ENCODE results near the gene RBPJ.

RBPJ gene

DNA sequence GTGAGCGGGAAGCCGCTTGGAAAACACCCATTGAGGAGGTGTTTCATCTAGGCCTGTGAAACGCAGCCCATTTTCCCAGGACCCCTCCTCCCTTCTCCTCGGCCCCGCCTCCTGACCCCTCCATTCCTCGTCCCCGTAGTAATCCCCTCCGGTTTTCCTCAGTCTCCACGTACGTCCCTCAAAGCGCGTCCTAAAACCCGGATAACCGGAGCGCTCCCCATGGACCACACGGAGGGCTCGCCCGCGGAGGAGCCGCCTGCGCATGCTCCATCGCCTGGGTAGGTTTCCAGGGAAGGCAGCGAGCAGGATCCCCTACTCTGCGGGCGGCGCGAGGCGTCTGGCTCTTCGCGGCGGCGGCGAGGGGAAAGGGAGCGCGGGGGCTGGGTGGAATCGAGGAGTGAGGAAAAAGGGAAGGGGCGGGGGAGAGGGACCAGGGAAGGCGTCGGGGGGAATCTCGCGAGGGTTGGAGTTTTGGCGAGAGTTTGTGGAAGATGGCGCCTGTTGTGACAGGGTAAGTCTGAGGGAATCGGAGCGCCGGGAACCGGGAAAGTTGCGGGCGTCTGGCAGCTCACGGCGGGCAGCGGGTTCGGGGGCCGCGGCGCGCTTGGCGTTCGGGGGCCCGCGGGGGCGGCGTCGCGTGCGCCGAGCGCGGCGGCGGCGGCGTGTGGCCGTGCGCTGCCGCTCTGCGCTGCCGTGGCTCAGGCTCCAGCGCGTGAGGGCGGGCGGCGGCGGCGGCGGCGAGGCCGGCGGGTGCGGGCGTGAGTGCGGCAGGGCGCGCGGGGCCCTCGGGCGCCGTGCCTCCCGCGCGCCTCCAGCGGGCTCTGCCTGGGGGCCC lies at the start of gene RBPJ:
TSS of gene RBPJ (plus strand) at position 477 of the 835 bp plus-strand sequence. CDS start at position 492, 15 bp downstream.
- peak; percentile 44 for FAIRE-seq

DNA sequence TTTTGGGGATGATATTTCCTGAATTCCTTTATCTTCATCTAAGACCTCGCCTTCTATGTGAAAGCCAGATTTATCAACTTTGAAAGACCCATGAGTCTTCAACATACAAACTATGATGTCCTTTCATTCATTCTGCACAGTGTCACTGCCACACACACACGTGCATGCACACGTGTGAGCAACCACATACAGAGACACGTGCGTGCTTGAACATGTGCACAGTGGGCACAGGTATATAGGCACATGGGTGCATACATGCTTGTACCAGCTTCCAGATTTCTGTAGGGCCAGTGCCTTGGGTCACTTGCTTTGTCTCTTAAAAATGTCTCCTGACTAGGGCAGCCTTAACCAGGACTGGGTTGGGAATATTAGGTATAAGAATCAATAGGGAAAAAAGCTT lies 49.1 kb upstream of the RBPJ start:
- no peak for FAIRE-seq

More for the DNA sequence above, at the start of gene RBPJ:
- DNase-seq (ENCODE audit: low spot score): peak; percentile 87

DNA sequence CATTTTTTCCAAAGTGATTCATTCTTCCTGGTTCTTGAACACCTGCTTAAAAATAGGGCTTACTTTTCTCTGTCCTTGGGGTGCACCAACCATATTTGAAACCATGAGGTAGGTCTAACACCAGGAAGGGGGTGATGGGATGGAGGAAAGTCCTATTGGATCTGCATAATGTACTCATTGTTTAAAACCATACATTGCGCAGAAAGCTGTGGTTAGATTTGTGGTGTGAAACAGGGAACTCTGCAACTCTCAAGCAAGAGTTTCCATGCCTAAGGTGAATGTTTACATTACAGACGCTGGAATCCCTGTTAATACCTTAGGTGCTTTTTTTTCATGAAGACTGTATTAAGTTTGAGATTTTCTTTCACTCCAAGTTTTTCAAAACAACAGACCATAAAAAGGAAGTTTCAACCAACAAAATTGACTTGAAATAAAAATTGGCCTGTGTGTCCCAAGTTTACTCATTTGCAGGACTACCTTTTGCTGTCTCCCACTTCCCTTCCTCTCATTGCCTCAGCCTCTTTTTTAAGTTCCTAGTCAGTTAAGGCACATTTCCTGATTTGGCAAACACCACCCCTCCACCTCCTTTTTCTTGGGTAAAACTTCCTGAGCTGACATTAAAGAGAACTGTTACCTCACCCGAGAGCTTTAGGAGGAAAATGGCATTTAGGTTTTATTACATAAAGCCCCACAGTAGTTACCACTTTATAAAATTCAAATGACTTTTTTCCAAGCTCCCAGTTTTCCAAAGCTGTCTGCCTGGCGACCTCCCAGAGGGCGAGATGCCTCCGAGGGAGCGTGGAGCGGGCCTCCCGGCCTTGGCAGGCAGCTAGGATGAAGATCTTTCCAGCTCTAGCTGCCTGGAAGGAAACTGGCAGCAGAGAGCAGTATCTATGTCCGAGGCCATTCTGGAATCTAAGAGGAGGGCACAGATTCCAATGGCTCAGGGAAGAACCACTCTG lies 47.9 kb upstream of the RBPJ start:
- DNase-seq (ENCODE audit: low spot score) (no peak), FAIRE-seq (no peak)

More for the DNA sequence above, 49.1 kb upstream of the RBPJ start:
- no peak for DNase-seq (ENCODE audit: low spot score)

DNA sequence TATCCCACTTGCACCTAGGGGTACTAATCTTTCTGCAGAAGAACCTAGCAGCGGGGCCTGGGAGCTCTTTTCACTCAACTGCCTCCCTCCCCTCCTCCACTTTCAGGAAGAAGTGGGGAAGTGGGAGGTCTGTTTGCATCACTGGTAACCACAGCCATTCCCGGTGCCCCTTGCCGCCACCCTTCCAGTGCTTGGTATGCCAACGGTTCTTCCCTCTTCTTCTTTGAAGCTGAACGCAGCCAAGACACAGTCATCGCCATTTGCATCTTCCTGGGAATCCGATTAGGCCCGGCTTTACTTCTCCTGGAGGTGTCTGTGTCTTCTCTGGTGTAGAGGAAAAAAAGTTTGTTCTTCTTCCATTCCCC lies 47.2 kb upstream of the RBPJ start:
- no peak for FAIRE-seq
- no peak for DNase-seq (ENCODE audit: low spot score)

DNA sequence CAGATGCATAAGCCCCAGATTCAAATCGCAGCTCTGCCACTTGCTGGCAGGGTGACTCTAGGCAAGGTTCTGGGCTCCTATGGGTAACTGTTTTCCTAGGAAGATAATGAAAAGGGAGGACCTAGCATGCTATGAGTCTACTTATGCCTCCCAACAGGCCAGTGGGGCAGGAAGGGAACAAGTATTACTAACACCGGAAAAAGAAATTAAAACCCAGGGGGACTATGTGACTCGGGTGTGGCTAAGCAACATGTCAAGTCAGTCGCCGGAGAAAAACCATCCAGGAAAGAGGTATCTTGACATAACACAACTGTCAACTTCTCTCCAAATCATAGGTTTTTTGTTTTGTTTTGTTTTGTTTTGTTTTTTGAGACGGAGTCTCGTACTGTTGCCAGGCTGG lies 45.5 kb upstream of the RBPJ start:
- no peak for FAIRE-seq
- no peak for DNase-seq (ENCODE audit: low spot score)

DNA sequence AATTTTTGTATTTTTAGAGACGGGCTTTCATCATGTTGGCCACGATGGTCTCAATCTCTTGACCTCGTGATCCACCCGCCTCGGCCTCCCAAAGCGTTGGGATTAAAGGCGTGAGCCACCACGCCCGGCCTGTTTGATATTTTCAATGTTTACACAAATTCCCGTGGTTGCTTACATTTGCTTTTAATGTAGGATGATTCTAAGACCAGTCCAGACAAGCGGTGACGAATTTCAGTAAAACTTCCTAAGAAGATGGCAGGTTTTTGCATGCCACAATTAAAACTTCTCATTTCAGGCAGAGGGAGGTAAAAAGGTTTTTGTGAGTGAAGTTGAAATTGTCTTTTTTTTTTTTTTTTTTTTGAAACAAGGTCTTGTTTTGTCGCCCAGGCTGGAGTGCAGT lies 41.4 kb upstream of the RBPJ start:
- DNase-seq (ENCODE audit: low spot score): no peak
- FAIRE-seq: no peak

DNA sequence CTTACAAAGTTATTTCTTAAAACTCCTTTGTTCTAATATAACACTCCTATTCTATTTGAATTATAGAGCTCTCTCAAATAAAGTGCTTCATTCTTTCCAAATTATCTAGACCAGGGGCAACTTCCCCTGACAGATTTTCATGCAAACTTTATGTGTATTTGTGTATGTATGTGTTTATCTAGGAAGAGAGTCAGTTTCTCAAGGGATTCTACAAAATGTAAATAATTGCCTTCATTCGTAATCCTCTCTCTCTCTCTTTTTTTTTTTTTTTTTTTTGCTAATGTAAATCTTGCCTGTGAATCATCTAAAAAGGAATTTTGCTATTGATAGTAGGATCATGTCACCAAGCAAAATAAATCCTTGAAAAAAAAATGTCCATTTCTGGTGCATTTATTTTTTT lies 38.9 kb upstream of the RBPJ start:
- no peak for FAIRE-seq
- no peak for DNase-seq (ENCODE audit: low spot score)

DNA sequence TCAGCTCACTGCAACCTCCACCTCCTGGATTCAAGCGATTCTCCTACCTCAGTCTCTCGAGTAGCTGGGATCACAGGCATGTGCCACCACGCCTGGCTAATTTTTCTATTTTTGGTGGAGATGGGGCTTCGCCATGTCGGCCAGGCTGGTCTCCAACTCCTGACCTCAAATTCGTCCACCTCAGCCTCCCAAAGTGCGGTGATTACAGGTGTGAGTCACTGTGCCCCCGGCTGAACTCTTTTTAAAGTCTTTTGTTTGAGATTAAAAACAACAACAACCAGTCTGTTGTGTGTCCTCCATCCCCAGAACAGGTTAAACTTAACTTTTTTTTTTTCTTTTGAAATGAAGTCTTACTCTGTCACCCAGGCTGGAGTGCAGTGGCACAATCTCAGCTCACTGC lies 36.3 kb upstream of the RBPJ start:
- FAIRE-seq (no peak), DNase-seq (ENCODE audit: low spot score) (no peak)

DNA sequence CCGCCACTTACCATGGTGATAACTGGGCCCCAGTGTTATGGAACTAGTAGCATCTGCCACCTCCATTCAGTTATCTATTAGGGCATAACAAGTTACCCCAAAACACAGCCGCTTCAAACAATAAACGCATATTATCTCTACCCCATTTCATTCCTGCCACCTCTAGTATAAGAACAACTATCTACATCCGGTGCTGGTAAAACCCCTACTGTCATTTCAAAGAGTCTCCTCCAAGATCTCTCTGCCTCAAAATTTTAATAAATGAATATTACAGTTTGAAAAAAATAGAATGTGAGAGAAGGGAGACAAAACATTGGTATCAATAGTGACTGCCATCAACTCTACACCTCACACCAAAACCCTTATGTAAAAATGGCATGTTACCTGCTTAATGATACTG lies 35.5 kb upstream of the RBPJ start:
- no peak for DNase-seq (ENCODE audit: low spot score)
- FAIRE-seq: no peak

DNA sequence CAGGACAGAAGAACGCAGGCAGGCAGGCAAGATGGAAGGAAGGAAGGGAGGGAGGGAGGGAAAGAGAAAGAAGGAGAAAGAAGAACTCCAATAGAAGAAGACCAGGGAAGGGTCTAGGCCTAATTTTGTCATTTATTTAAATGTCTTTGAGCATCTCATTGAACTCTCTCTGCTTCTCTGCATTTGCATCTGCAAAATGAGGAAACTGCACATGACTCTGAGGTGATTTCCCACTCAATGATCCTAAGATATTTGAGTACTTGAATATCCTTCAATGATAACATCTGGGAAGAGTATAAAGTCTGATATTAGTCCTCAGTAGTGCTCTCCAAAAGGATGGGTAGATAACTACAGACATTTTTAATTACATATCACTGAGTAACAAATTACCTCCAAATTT lies 33.1 kb upstream of the RBPJ start:
- no peak for DNase-seq (ENCODE audit: low spot score)
- FAIRE-seq: no peak

DNA sequence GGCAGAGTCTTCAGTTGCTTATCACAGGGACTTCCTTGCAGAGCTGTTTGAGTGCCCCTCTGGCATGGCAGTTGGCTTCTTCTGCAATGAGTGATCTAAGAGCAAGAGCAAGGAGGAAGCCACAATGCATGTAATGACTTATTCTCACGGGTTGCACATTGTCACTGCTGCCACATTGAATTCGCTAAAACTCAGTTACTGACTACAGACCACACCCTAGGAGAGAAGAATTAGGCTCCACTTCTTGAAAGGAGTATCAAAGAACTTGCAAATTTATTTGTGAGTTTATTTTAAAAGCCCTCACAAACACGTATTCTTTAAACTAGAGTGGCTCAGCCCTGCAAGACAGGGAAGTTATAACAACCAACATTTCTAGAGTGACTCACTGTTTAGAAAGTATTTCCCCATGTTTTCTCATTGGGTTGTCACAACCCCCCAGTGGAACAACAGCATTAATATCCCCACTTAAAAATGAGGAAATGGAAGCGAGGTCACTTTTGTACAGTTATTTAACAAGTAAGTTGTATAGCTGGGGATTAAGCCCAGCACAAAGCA lies 32.4 kb upstream of the RBPJ start:
- DNase-seq (ENCODE audit: low spot score): no peak
- FAIRE-seq: no peak

DNA sequence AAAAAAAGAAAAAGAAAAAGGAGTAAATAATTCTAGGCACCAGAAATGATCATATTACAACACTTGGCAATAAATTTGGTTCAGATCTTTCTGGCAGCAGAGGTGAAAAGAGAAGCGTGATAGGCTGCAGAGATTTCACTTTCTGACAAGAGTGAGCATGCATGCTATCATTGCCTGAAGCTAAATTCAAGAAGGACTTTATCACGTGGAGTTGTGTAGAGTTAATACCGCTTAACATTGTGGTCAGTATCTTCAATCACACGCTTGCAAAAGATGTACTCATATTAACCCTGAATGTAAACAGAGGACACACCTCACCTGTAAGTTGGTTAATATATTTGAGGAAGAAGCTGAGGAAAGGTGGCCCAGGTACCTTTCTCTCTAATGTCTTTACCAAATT lies 31.4 kb upstream of the RBPJ start:
- DNase-seq (ENCODE audit: low spot score) (no peak), FAIRE-seq (no peak)

DNA sequence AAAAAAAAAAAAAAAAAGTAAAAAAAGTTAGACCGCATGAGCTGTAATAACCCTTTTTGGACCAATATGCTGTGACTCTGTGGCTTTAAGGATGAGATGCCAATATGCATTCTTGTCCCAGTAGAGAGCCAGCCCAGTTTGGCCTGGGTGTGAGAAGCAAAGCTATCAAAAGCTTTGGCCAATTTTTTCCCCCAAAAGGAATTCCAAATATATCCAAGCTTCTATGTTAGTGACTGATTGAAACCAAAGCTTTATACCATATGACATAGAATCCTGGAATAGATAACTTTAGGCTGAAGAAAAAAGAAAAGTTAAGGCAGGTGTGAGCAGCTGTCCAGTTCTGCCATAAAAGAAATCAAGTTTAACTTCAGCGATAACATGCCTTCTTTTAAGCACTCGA lies 30.5 kb upstream of the RBPJ start:
- no peak for FAIRE-seq
- DNase-seq (ENCODE audit: low spot score): no peak

DNA sequence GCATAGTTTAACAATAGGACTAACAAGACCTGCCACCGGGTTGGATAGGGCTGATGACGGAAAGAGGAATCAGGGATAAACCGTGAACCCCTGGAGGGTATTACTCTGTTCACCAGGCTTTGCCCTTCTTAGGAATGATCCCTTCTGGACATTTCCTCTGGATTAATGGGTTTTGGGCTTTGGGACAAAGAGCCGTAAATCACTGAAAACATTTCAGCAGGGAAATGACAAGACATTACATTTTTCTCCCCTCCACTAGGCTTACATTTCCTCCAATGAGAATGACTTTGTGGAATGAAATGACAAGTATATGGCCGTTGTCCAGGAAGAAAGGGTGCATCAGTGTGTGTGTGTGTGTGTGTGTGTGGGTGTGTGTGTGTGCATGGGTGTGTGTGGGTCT lies 25.9 kb upstream of the RBPJ start:
- no peak for FAIRE-seq

DNA sequence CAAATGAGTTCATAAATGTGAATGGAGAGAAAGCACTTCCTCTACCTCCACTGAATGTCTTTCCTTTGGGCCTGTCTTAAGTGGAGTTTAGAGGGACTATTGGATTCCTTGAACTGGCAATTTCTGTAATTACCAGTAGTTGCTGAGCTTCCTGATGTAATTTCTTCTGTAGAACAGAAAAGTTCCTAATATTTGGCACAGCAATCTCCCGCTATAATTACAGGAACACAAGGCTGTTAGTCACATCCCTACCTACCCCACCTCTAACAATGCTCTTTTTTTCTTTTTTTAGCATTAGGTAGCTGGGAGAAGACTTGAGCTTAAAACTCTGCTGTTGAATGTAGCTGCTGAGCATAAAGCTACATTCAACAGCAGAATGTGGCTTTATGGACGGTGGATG lies 24.8 kb upstream of the RBPJ start:
- FAIRE-seq: no peak
- no peak for DNase-seq (ENCODE audit: low spot score)

More for the DNA sequence above, 25.9 kb upstream of the RBPJ start:
- no peak for DNase-seq (ENCODE audit: low spot score)

DNA sequence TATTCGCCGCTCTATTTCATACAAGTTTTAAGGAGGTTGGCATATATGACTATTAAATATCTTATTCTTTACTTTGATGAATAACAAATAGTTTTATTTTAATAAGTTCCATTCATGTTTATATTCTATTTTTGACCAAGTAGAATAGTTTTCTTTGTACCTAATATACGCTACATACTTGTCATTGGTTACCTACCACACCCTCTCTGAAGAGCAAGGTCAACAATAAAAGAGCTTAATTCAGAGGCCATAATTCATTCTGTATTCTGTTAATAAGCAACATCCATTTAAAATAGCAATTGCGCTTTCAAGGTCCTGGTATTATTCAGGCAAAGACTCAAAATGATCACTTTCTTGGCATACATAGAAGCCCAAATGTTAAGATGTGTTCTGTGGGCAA lies 24.3 kb upstream of the RBPJ start:
- FAIRE-seq (no peak), DNase-seq (ENCODE audit: low spot score) (no peak)

DNA sequence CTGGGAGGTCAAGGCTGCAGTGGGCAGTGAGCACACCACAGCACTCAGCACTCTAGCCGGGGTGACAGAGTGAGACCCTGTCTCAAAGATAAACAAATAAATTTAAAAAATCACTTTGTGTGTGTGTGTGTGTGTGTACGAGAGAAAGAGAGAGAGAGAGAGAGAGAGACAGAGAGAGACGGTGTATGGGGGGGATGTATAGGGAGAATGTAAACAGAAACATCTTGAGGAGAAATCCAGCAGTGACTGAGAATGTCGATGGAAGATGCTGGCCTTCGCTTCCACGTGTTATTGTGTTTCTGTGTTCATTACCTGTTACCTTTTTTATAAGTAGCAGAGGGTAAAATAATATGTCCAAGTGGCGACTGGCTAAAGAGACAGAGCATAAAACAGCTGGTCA lies 23.6 kb upstream of the RBPJ start:
- DNase-seq (ENCODE audit: low spot score) (no peak), FAIRE-seq (no peak)

DNA sequence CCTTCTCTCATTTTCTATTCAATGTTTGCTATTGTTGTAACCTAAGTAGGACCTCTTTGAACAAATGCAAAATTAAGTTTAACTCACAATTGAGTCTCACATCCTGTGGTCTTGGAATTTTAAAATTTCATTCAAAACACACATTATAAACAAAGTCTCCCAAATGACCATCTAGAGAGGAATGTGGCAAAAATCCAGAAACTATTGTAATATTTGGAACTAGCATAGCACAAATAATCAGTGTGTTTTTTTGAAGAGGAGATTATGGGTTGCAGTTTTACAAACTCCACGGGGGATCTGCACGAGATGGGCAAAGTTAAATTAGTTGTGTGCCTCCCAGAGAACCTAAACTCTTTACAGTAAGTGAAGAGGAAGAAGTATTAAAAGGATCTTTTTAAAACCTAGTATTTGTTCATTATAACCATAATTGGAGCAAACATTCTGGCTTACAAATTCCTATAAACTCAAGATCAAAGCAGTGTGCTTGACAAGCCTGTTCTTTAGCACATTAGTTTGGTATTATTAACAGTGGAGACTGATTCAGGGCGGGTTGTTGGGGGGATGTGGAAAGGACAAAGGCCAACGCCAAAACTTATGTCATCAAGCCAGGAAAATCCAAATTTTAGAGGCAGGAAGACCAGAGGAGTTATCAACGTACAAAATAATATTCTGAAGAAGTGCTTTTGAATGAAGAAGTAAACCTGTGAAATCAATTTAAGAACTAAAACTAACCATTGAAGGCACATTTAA lies 22.4 kb upstream of the RBPJ start:
- FAIRE-seq (no peak), DNase-seq (ENCODE audit: low spot score) (no peak)

DNA sequence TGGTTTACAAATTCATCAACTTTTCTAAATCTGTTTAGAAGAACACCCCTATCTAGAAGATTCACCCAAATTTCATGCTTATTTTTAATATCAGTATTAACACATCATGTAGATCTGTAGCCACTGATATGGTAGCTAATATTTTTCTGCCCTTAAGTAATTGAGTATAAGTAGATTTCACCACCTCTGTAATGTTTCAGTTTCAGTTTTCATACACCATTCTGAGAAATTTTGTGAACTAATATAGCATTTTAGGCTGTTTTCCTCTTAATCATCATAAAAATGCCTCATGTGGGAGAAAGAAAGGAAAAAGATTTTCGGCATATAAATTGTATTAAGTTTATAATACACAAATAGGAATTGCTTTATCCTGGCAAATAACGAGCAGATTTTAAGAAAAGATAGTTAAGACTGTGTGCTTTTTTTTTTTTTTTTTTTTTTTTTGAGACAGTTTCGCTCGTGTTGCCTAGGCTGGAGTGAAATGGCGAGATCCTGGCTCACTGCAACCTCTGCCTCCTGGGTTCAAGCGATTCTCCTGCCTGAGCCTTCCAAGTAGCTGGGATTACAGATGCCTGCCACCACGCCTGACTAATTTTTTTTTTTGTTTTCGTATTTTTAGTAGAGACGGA lies 21.4 kb upstream of the RBPJ start:
- no peak for FAIRE-seq
- DNase-seq (ENCODE audit: low spot score): no peak

DNA sequence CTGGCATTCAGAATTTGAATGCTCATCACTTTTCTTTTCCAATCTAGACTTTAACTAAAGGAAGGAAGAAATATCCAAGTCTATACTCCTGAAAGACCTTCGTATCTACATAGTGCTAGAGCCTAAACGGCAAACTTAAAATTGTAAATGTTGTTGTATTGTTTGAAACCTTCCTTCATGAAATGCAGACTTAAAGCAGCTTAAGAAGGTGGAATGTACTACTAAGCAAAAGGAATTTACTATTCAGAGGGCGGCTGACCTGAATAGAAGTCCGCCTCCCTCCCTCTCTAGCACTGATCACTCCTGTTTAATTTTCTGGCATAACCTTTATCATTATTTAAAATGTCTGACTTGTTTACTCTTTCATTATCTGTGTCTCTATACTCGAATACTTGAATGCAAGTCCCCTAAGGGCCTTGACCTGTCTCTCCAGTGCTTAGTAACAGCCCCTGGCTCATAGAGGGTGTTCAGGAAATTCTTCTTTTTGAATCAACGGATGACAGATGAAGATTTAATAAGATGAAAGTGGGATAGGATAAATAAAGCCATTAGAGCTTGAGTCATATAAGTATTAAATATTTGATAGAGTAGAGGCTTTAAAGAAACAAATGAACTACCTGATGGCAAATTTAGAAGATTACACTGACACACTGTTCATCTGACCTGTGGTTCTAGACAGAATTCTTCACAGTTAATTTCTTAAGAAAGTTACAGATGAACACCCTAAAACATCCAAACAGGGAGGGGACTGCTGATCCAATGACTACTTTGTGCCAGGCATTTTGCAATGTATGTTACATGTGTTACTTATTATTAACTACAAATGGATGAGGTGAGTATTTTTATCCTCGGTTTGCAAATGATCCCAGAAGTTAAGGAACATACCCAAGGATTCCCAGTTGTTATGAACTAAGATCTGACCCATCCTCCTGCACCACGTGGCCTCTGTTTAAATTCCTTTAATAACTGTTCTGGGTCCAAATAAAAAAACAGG lies 20.2 kb upstream of the RBPJ start:
- no peak for FAIRE-seq
- DNase-seq (ENCODE audit: low spot score): no peak
